Activated CD8-positive, alpha-beta memory T cell treated with anti-CD3 and anti-CD28 coated beads, Interleukin-2, amount 10 ng/mL, durations not matched to agents 7 days and 5 days (primary cell): ENCODE measurements around the gene SPDEF. TPM values are rescaled to one million over a fixed set of nuclear protein-coding genes. Genes with fewer than 3 reads are reported as not detected.

Source experiments
- ATAC-seq: fragments of 150-1000 bp; cut with Tn5 transposase; one replicate; pipeline ENCODE4 v1.10.0; 2021; ENCODE audit warnings: moderate library complexity
- CTCF ChIA-PET: fragments of 350-600 bp; sonication (Branson Sonifier 250); formaldehyde crosslinking; loops from one replicate; lab custom pipeline; 2021; ENCODE audit warnings: antibody characterized with exemption; lab: Charles Lee
- DNase-seq: peaks from one replicate; pipeline ENCODE4 v3.0.0-alpha.2; 2020
- H3K27ac Mint-ChIP-seq: one replicate; pipeline ENCODE4 v1.8.0; 2021; ENCODE audit warnings: mild to moderate bottlenecking, mixed read lengths
- H3K27me3 Mint-ChIP-seq: one replicate; pipeline ENCODE4 v1.8.0; 2021; ENCODE audit warnings: mixed read lengths
- H3K36me3 Mint-ChIP-seq: one replicate; pipeline ENCODE4 v1.8.0; 2021; ENCODE audit warnings: mild to moderate bottlenecking, mixed read lengths
- H3K4me1 Mint-ChIP-seq: one replicate; pipeline ENCODE4 v1.8.0; 2021; ENCODE audit warnings: mixed read lengths
- H3K4me3 Mint-ChIP-seq: one replicate; pipeline ENCODE4 v1.8.0; 2021; ENCODE audit warnings: mild to moderate bottlenecking, moderate library complexity, mixed read lengths
- H3K9me3 Mint-ChIP-seq: one replicate; pipeline ENCODE4 v1.8.0; 2022; ENCODE audit warnings: low read depth, mixed read lengths
- total RNA-seq, 2 experiments: library from RNA; stranded (reverse); gene quantifications; one replicate each; pipeline ENCODE4 v1.2.3, GENCODE V29; 2021

Gene SPDEF
- total RNA-seq, 2 experiments from 2014 or later: 0.12 TPM; not detected in 1

- no peak overlapping the region for H3K27ac Mint-ChIP-seq
- H3K9me3 Mint-ChIP-seq: no peaks in the 10 kb centered on the region
- no peaks in the 10 kb centered on the region for H3K36me3 Mint-ChIP-seq
- ATAC-seq (no peak), DNase-seq (no peak)
- H3K4me1 Mint-ChIP-seq: no peaks in the 10 kb centered on the region
- no peaks in the 10 kb centered on the region for H3K27me3 Mint-ChIP-seq
- H3K4me3 Mint-ChIP-seq: no peak overlapping the region
- CTCF ChIA-PET: interaction anchor here (0.7 to 4.3 kb wide), 2 partner anchors 42 to 273 kb away, joined by 4 to 10 read pairs; no protein-coding TSS in a partner anchor
These were observed 10.9 kb upstream of the SPDEF start for GRCh38 chr6:34566830-34567546.

- no peaks in the 10 kb centered on the region for H3K9me3 Mint-ChIP-seq
- CTCF ChIA-PET: interaction anchor here (1.2 kb wide), 1 partner anchor 316 kb away, joined by 4 read pairs; the partner anchor contains the start of gene SMIM29
- no peak overlapping the region for H3K27ac Mint-ChIP-seq
- H3K4me3 Mint-ChIP-seq: no peak overlapping the region
- H3K27me3 Mint-ChIP-seq: no peaks in the 10 kb centered on the region
- no peak for ATAC-seq
- DNase-seq: no peak
- H3K4me1 Mint-ChIP-seq: no peaks in the 10 kb centered on the region
- H3K36me3 Mint-ChIP-seq: no peaks in the 10 kb centered on the region
These were observed 9.6 kb upstream of the SPDEF start for GRCh38 chr6:34565722-34566137.

GRCh38 chr6:34564181-34564580, 8.1 kb upstream of the SPDEF start:
- no peak overlapping the region for H3K27ac Mint-ChIP-seq
- no peaks in the 10 kb centered on the region for H3K4me1 Mint-ChIP-seq
- H3K36me3 Mint-ChIP-seq: no peaks in the 10 kb centered on the region
- ATAC-seq (no peak), DNase-seq (no peak)
- no peaks in the 10 kb centered on the region for H3K27me3 Mint-ChIP-seq
- no peak overlapping the region for H3K4me3 Mint-ChIP-seq
- H3K9me3 Mint-ChIP-seq: no peaks in the 10 kb centered on the region
- CTCF ChIA-PET: interaction anchor here (0.8 kb wide), 1 partner anchor 105 kb away, joined by 3 read pairs; no protein-coding TSS in a partner anchor

GRCh38 chr6:34563513-34563870, 7.4 kb upstream of the SPDEF start:
- CTCF ChIA-PET: no interaction called here
- Mint-ChIP-seq H3K36me3 (no peaks in the 10 kb centered on the region), H3K4me3 (no peak overlapping the region), H3K4me1 (no peaks in the 10 kb centered on the region), H3K27me3 (no peaks in the 10 kb centered on the region), H3K9me3 (no peaks in the 10 kb centered on the region), H3K27ac (no peak overlapping the region)
- DNase-seq: no peak
- no peak for ATAC-seq

GRCh38 chr6:34562861-34563512, 6.9 kb upstream of the SPDEF start:
- H3K9me3 Mint-ChIP-seq: no peaks in the 10 kb centered on the region
- no peaks in the 10 kb centered on the region for H3K36me3 Mint-ChIP-seq
- no peak overlapping the region for H3K27ac Mint-ChIP-seq
- H3K4me1 Mint-ChIP-seq: no peaks in the 10 kb centered on the region
- no peak for DNase-seq
- no peaks in the 10 kb centered on the region for H3K27me3 Mint-ChIP-seq
- no peak overlapping the region for H3K4me3 Mint-ChIP-seq
- CTCF ChIA-PET: no interaction called here
- no peak for ATAC-seq

- H3K36me3 Mint-ChIP-seq: no peaks in the 10 kb centered on the region
- no peaks in the 10 kb centered on the region for H3K4me1 Mint-ChIP-seq
- H3K4me3 Mint-ChIP-seq: no peak overlapping the region
- H3K27me3 Mint-ChIP-seq: no peaks in the 10 kb centered on the region
- CTCF ChIA-PET: interaction anchor here (1.5 kb wide), 1 partner anchor 35 kb away, joined by 3 read pairs; no protein-coding TSS in a partner anchor
- DNase-seq (no peak), ATAC-seq (no peak)
- no peak overlapping the region for H3K27ac Mint-ChIP-seq
- no peaks in the 10 kb centered on the region for H3K9me3 Mint-ChIP-seq
These were observed 6.2 kb upstream of the SPDEF start for GRCh38 chr6:34562350-34562749.

GRCh38 chr6:34561227-34561530, 5.0 kb upstream of the SPDEF start:
- H3K27me3 Mint-ChIP-seq: no peaks in the 10 kb centered on the region
- no peaks in the 10 kb centered on the region for H3K4me1 Mint-ChIP-seq
- DNase-seq (no peak), ATAC-seq (no peak)
- H3K27ac Mint-ChIP-seq: no peak overlapping the region
- CTCF ChIA-PET: interaction anchor here (1.0 to 1.5 kb wide), 2 partner anchors 34 to 397 kb away, joined by 3 to 5 read pairs; no protein-coding TSS in a partner anchor
- H3K4me3 Mint-ChIP-seq: no peak overlapping the region
- H3K36me3 Mint-ChIP-seq: no peaks in the 10 kb centered on the region
- no peaks in the 10 kb centered on the region for H3K9me3 Mint-ChIP-seq

GRCh38 chr6:34560366-34561226, 4.5 kb upstream of the SPDEF start:
- no peaks in the 10 kb centered on the region for H3K9me3 Mint-ChIP-seq
- no peak overlapping the region for H3K4me3 Mint-ChIP-seq
- no peaks in the 10 kb centered on the region for H3K36me3 Mint-ChIP-seq
- no peaks in the 10 kb centered on the region for H3K27me3 Mint-ChIP-seq
- ATAC-seq (no peak), DNase-seq (no peak)
- CTCF ChIA-PET: interaction anchor here (0.6 to 1.5 kb wide), 3 partner anchors 33 to 396 kb away, joined by 3 to 5 read pairs (median 3); no protein-coding TSS in a partner anchor
- H3K4me1 Mint-ChIP-seq: no peaks in the 10 kb centered on the region
- no peak overlapping the region for H3K27ac Mint-ChIP-seq

- DNase-seq (no peak), ATAC-seq (no peak)
- H3K9me3 Mint-ChIP-seq: no peaks in the 10 kb centered on the region
- CTCF ChIA-PET: interaction anchor here (0.6 to 1.0 kb wide), 2 partner anchors 135 to 396 kb away, joined by 3 to 5 read pairs; no protein-coding TSS in a partner anchor
- peaks cover 5% of the 10 kb centered on the region for H3K4me1 Mint-ChIP-seq
- H3K27me3 Mint-ChIP-seq: no peaks in the 10 kb centered on the region
- no peaks in the 10 kb centered on the region for H3K36me3 Mint-ChIP-seq
- H3K27ac Mint-ChIP-seq: no peak overlapping the region
- no peak overlapping the region for H3K4me3 Mint-ChIP-seq
These were observed 3.7 kb upstream of the SPDEF start for GRCh38 chr6:34559651-34560365.

GRCh38 chr6:34558172-34558714, 2.1 kb upstream of the SPDEF start:
- Mint-ChIP-seq H3K27ac (no peak overlapping the region), H3K4me1 (peaks cover 16% of the 10 kb centered on the region), H3K36me3 (no peaks in the 10 kb centered on the region), H3K27me3 (peaks cover 3% of the 10 kb centered on the region), H3K4me3 (no peak overlapping the region), H3K9me3 (no peaks in the 10 kb centered on the region)
- no peak for DNase-seq
- no peak for ATAC-seq
- CTCF ChIA-PET: no interaction called here

- no peaks in the 10 kb centered on the region for H3K9me3 Mint-ChIP-seq
- CTCF ChIA-PET: no interaction called here
- no peaks in the 10 kb centered on the region for H3K36me3 Mint-ChIP-seq
- H3K27me3 Mint-ChIP-seq: peaks cover 3% of the 10 kb centered on the region
- DNase-seq (no peak), ATAC-seq (no peak)
- no peak overlapping the region for H3K27ac Mint-ChIP-seq
- peaks cover 16% of the 10 kb centered on the region for H3K4me1 Mint-ChIP-seq
- no peak overlapping the region for H3K4me3 Mint-ChIP-seq
These were observed 1.1 kb upstream of the SPDEF start for GRCh38 chr6:34557228-34557627.

GRCh38 chr6:34556493-34556892, 364 bp upstream of the SPDEF start:
- Mint-ChIP-seq H3K27me3 (peaks cover 6% of the 10 kb centered on the region), H3K4me1 (peaks cover 16% of the 10 kb centered on the region), H3K36me3 (no peaks in the 10 kb centered on the region), H3K9me3 (no peaks in the 10 kb centered on the region), H3K4me3 (no peak overlapping the region), H3K27ac (no peak overlapping the region)
- CTCF ChIA-PET: no interaction called here
- DNase-seq: no peak
- ATAC-seq: no peak
